Activated CD8-positive, alpha-beta T cell treated with anti-CD3 and anti-CD28 coated beads for 36 hours (primary cell): ENCODE data around the gene MYBPH. TPM values are rescaled to one million over a fixed set of nuclear protein-coding genes. Genes with fewer than 3 reads are reported as not detected.

ENCODE experiments used
- ATAC-seq: fragments of 200-7000 bp; cut with Tn5 transposase; one replicate; pipeline ENCODE4 v1.10.0; 2021; ENCODE audit warnings: mild to moderate bottlenecking, moderate library complexity
- CTCF ChIA-PET: fragments of 350-600 bp; sonication (Branson Sonifier 250); formaldehyde crosslinking; loops from one replicate; lab custom pipeline; 2021; ENCODE audit warnings: antibody characterized with exemption; lab: Charles Lee
- POLR2A ChIA-PET: fragments of 350-600 bp; sonication (Branson Sonifier 250); formaldehyde crosslinking; loops from one replicate; lab custom pipeline; 2021; ENCODE audit warnings: antibody characterized with exemption; lab: Charles Lee
- DNase-seq: peaks from one replicate; pipeline ENCODE4 v3.0.0-alpha.2; 2020
- H3K27ac Mint-ChIP-seq: one replicate; pipeline ENCODE4 v1.8.0; 2021; ENCODE audit warnings: mild to moderate bottlenecking, mixed read lengths
- H3K27me3 Mint-ChIP-seq: one replicate; pipeline ENCODE4 v1.8.0; 2021; ENCODE audit warnings: mixed read lengths
- H3K36me3 Mint-ChIP-seq: one replicate; pipeline ENCODE4 v1.8.0; 2021; ENCODE audit warnings: low read depth, mixed read lengths
- H3K4me1 Mint-ChIP-seq: one replicate; pipeline ENCODE4 v1.8.0; 2021; ENCODE audit warnings: low read depth, mixed read lengths
- H3K4me3 Mint-ChIP-seq: one replicate; pipeline ENCODE4 v1.8.0; 2021; ENCODE audit warnings: mild to moderate bottlenecking, moderate library complexity, mixed read lengths
- H3K9me3 Mint-ChIP-seq: one replicate; pipeline ENCODE4 v1.8.0; 2021; ENCODE audit warnings: mixed read lengths
- CTCF ChIP-seq: fragments of 200-600 bp; IDR thresholded peaks from one replicate; pipeline ENCODE4 v1.8.0; 2022; ENCODE audit warnings: antibody characterized with exemption, mild to moderate bottlenecking
- intact Hi-C: fragments of 100-400 bp; cut with micrococcal nuclease; formaldehyde crosslinking; loops from one replicate; pipeline ENCODE4 v1.10.0; 2022
- total RNA-seq, 2 experiments: library from RNA; stranded (reverse); gene quantifications; one replicate each; pipeline ENCODE4 v1.2.3, GENCODE V29; 2021

The MYBPH gene
- total RNA-seq, 2 experiments from 2014 or later, result not detected

GRCh38 chr1:203187304-203187685 is 11.7 kb upstream of the MYBPH start:
- H3K27ac Mint-ChIP-seq, result no peak overlapping the region
- no peaks in the 10 kb centered on the region for H3K36me3 Mint-ChIP-seq
- ChIA-PET CTCF (no interaction called here), POLR2A (no interaction called here)
- intact Hi-C loops, result no loop called here
- H3K4me3 Mint-ChIP-seq, result no peak overlapping the region
- H3K9me3 Mint-ChIP-seq, result no peaks in the 10 kb centered on the region
- peaks cover 2% of the 10 kb centered on the region for H3K27me3 Mint-ChIP-seq
- DNase-seq (no peak), ATAC-seq (no peak)
- peaks cover 4% of the 10 kb centered on the region for H3K4me1 Mint-ChIP-seq
- no peak for TF ChIP-seq CTCF

- intact Hi-C loops, result no loop called here
- ATAC-seq (peak; percentile 53), DNase-seq (peak; percentile 7)
- H3K4me1 Mint-ChIP-seq, result peaks cover 4% of the 10 kb centered on the region
- no peaks in the 10 kb centered on the region for H3K36me3 Mint-ChIP-seq
- H3K27ac Mint-ChIP-seq, result no peak within 1 kb of the TSS
- ChIA-PET POLR2A (no interaction called here), CTCF (interaction anchor here (0.6 to 1.1 kb wide), 2 partner anchors 13 to 15 kb away, joined by 3 read pairs; no protein-coding TSS in a partner anchor)
- H3K27me3 Mint-ChIP-seq, result peaks cover 2% of the 10 kb centered on the region
- no peak within 1 kb of the TSS for H3K4me3 Mint-ChIP-seq
- no peaks in the 10 kb centered on the region for H3K9me3 Mint-ChIP-seq
- TF ChIP-seq CTCF, result no peak
Observed at GRCh38 chr1:203186446-203187303, 11.0 kb upstream of the MYBPH start, which contains the start of gene CHI3L1. CHI3L1 (minus strand) TSS chr1:203186704; CDS start chr1:203186623, 81 bp downstream.

GRCh38 chr1:203186091-203186445 is 10.4 kb upstream of the MYBPH start:
- CTCF ChIA-PET, result interaction anchor here (1.1 to 1.6 kb wide), 2 partner anchors 14 to 38 kb away, joined by 3 to 4 read pairs; no protein-coding TSS in a partner anchor
- POLR2A ChIA-PET, result no interaction called here
- no peak overlapping the region for H3K27ac Mint-ChIP-seq

GRCh38 chr1:203185585-203185984 is 10.0 kb upstream of the MYBPH start:
- Mint-ChIP-seq H3K27ac (no peak overlapping the region), H3K4me1 (peaks cover 4% of the 10 kb centered on the region), H3K36me3 (no peaks in the 10 kb centered on the region), H3K4me3 (no peak overlapping the region), H3K9me3 (no peaks in the 10 kb centered on the region), H3K27me3 (peaks cover 2% of the 10 kb centered on the region)
- intact Hi-C loops, result no loop called here
- POLR2A ChIA-PET, result no interaction called here
- no peak for ATAC-seq
- TF ChIP-seq CTCF, result no peak
- DNase-seq, result no peak
- CTCF ChIA-PET, result interaction anchor here (0.7 to 1.6 kb wide), 3 partner anchors 14 to 38 kb away, joined by 3 to 4 read pairs (median 3); no protein-coding TSS in a partner anchor

More at GRCh38 chr1:203186091-203186445, 10.4 kb upstream of the MYBPH start:
- TF ChIP-seq CTCF, result no peak
- Mint-ChIP-seq H3K9me3 (no peaks in the 10 kb centered on the region), H3K36me3 (no peaks in the 10 kb centered on the region), H3K27me3 (peaks cover 2% of the 10 kb centered on the region), H3K4me3 (no peak overlapping the region), H3K4me1 (peaks cover 4% of the 10 kb centered on the region)
- no peak for DNase-seq
- ATAC-seq, result no peak
- intact Hi-C loops, result no loop called here

GRCh38 chr1:203185061-203185461 is 9.4 kb upstream of the MYBPH start:
- DNase-seq (no peak), ATAC-seq (no peak)
- CTCF ChIA-PET, result interaction anchor here (0.7 to 1.6 kb wide), 3 partner anchors 13 to 37 kb away, joined by 3 to 4 read pairs (median 3); no protein-coding TSS in a partner anchor
- intact Hi-C loops, result no loop called here
- TF ChIP-seq CTCF, result no peak
- no peak overlapping the region for H3K27ac Mint-ChIP-seq
- no peak overlapping the region for H3K4me3 Mint-ChIP-seq
- peaks cover 4% of the 10 kb centered on the region for H3K4me1 Mint-ChIP-seq
- no peaks in the 10 kb centered on the region for H3K9me3 Mint-ChIP-seq
- H3K27me3 Mint-ChIP-seq, result peaks cover 2% of the 10 kb centered on the region
- no peaks in the 10 kb centered on the region for H3K36me3 Mint-ChIP-seq
- POLR2A ChIA-PET, result no interaction called here
